ENCODE measurements around the gene SUPT3H. TPM values are rescaled to one million over a fixed set of nuclear protein-coding genes. Genes with fewer than 3 reads are reported as not detected.

Gene SUPT3H
- total and polyA plus RNA-seq, 2 donors from 2014 or later, result 10.1 to 12.5 TPM

DNA sequence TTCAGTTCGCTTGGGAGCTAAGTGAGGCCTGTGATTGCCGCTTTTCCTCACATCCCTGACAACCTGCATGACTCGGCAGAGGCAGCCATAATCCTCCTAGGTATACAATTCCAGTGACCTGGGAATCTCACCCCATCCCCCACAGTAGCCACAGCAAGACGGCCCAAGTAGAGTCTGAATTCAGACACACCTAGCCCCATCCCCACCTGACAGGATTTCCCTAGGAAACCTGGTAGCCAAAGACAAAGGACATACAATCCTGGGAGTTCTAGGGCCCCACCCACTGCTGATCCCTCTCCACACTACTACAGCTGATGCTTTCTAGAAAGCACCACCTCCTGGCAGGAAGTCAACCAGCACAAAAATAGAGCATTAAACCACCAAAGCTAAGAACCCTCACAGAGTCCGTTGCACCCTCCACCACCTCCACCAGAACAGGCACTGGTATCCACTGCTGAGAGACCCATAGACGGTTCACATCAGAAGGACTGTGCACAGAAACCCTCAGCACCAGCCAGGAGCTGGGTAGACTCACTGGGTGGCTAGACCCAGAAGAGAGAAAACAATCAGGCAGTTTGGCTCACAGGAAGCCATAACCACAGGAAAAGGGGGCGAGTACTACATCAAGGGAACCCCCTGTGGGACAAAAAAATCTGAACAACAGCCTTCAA, 67.5 kb downstream of the SUPT3H start:
- FAIRE-seq, result no peak
- H3K4me1 ChIP-seq (ENCODE audit: control insufficient read depth in 2 of 3, insufficient read depth in 2 of 3, low read depth in 1 of 3, low read length in 3 of 3), result no peaks in the 10 kb centered on the region
- no peak for DNase-seq
- no peaks in the 10 kb centered on the region for H3K27me3 ChIP-seq (ENCODE audit: control insufficient read depth, insufficient read depth, low read length)
- H3K9me3 ChIP-seq (ENCODE audit: control insufficient read depth in 2 of 3, insufficient read depth in 1 of 3, low read length in 3 of 3), result no peaks in the 10 kb centered on the region
- H3K36me3 ChIP-seq (ENCODE audit: control insufficient read depth in 2 of 3, insufficient read depth in 3 of 3, low read length in 3 of 3), result no peaks in the 10 kb centered on the region
- H3K27ac ChIP-seq (ENCODE audit: low read depth in 2 of 2, low read length in 2 of 2), result no peak overlapping the region
- no peak overlapping the region for H3K9ac ChIP-seq (ENCODE audit: low read length in 3 of 3)
- no peak overlapping the region for H3K4me3 ChIP-seq (ENCODE audit: low read length in 3 of 3)
- TF ChIP-seq, protein P1, sequence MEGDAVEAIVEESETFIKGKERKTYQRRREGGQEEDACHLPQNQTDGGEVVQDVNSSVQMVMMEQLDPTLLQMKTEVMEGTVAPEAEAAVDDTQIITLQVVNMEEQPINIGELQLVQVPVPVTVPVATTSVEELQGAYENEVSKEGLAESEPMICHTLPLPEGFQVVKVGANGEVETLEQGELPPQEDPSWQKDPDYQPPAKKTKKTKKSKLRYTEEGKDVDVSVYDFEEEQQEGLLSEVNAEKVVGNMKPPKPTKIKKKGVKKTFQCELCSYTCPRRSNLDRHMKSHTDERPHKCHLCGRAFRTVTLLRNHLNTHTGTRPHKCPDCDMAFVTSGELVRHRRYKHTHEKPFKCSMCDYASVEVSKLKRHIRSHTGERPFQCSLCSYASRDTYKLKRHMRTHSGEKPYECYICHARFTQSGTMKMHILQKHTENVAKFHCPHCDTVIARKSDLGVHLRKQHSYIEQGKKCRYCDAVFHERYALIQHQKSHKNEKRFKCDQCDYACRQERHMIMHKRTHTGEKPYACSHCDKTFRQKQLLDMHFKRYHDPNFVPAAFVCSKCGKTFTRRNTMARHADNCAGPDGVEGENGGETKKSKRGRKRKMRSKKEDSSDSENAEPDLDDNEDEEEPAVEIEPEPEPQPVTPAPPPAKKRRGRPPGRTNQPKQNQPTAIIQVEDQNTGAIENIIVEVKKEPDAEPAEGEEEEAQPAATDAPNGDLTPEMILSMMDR (IDR thresholded peaks at IDR 0.05; ENCODE audit: borderline replicate concordance, extremely low read depth, insufficient read depth), result no peak
- intact Hi-C loops (cut with DNase I), result no loop called here

DNA sequence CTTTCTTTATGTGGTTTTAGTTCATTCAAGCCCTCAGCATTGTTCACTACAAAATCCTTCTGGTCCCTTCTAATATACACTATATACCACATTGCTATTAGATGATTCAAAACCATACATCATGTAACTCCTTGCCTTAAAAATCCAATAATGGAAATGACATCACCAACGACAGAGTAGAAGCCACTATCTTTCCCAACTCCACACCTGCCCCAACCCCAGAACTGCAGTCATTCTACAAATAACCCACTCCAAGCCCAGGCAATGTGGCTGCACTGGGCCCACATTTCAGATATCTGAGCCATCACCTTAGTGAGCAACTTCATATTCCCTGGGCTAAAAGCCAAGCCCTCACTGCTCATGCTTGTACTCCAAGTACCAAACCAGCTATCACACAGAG, 72.2 kb downstream of the SUPT3H start:
- H3K4me3 ChIP-seq (ENCODE audit: low read length in 3 of 3), result no peak overlapping the region
- TF ChIP-seq, protein P1 (IDR thresholded peaks at IDR 0.05; ENCODE audit: borderline replicate concordance, extremely low read depth, insufficient read depth), result no peak
- no peak for FAIRE-seq
- H3K36me3 ChIP-seq (ENCODE audit: control insufficient read depth in 2 of 3, insufficient read depth in 3 of 3, low read length in 3 of 3), result no peaks in the 10 kb centered on the region
- intact Hi-C loops (cut with DNase I), result no loop called here
- no peak for DNase-seq
- no peak overlapping the region for H3K9ac ChIP-seq (ENCODE audit: low read length in 3 of 3)
- H3K9me3 ChIP-seq (ENCODE audit: control insufficient read depth in 2 of 3, insufficient read depth in 1 of 3, low read length in 3 of 3), result no peaks in the 10 kb centered on the region
- no peak overlapping the region for H3K27ac ChIP-seq (ENCODE audit: low read depth in 2 of 2, low read length in 2 of 2)
- no peaks in the 10 kb centered on the region for H3K4me1 ChIP-seq (ENCODE audit: control insufficient read depth in 2 of 3, insufficient read depth in 2 of 3, low read depth in 1 of 3, low read length in 3 of 3)
- no peaks in the 10 kb centered on the region for H3K27me3 ChIP-seq (ENCODE audit: control insufficient read depth, insufficient read depth, low read length)

DNA sequence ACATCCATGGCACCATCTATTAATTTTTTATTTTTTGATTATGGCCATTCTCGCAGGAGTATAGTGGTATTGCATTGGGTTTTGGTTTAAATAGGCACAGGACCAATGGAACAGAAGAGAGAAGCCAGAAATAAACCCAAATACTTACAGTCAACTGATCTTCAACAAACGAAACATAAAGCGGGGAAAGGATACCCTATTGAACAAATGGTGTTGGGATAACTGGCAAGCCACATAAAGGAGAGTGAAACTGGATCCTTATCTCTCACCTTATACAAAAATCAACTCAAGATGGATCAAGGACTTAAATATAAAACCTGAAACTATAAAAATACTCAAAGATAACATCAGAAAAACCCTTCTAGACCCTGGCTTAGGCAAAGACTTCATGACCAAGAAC, 74.9 kb downstream of the SUPT3H start:
- no peak overlapping the region for H3K9ac ChIP-seq (ENCODE audit: low read length in 3 of 3)
- DNase-seq (no peak), FAIRE-seq (no peak)
- H3K27ac ChIP-seq (ENCODE audit: low read depth in 2 of 2, low read length in 2 of 2), result no peak overlapping the region
- intact Hi-C loops (cut with DNase I), result no loop called here
- H3K36me3 ChIP-seq (ENCODE audit: control insufficient read depth in 2 of 3, insufficient read depth in 3 of 3, low read length in 3 of 3), result no peaks in the 10 kb centered on the region
- TF ChIP-seq, protein P1 (IDR thresholded peaks at IDR 0.05; ENCODE audit: borderline replicate concordance, extremely low read depth, insufficient read depth), result no peak
- no peaks in the 10 kb centered on the region for H3K9me3 ChIP-seq (ENCODE audit: control insufficient read depth in 2 of 3, insufficient read depth in 1 of 3, low read length in 3 of 3)
- H3K27me3 ChIP-seq (ENCODE audit: control insufficient read depth, insufficient read depth, low read length), result no peaks in the 10 kb centered on the region
- H3K4me3 ChIP-seq (ENCODE audit: low read length in 3 of 3), result no peak overlapping the region
- H3K4me1 ChIP-seq (ENCODE audit: control insufficient read depth in 2 of 3, insufficient read depth in 2 of 3, low read depth in 1 of 3, low read length in 3 of 3), result no peaks in the 10 kb centered on the region
